GM21381 (cell line): ENCODE data around the gene GSTT2B.
"Not testable (repeated sequence)": the region's sequence is repeated elsewhere in the genome, so short reads cannot be mapped to it uniquely, and the experiment has no call there.

Source experiments
- ATAC-seq: cut with Tn5 transposase; IDR thresholded peaks from one replicate; pipeline ENCODE4 v1.9.1; 2021; ENCODE audit warnings: mild to moderate bottlenecking, moderate library complexity; ENCODE audit not compliant: unreplicated experiment

The GSTT2B gene

DNA sequence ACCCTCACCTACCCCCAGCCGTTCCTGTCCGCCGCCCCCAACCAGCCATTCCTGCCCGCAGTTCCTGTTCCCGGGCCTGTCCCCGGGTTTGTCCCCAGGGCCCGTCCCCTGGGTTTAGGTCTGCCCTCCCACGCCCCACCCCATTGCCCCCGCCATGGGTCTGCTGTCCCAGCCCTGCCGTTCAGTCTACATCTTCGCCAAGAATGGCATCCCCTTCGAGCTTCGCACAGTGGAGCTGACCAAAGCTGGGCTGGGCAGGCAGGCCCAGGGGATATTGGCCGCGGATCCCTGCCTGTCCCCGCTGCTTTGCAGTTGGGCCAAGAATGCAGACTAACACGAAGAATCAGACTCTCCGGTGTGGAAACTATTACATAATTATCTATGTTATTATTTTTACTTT, 11.2 kb downstream of the GSTT2B start:
- ATAC-seq, result not testable (repeated sequence)

DNA sequence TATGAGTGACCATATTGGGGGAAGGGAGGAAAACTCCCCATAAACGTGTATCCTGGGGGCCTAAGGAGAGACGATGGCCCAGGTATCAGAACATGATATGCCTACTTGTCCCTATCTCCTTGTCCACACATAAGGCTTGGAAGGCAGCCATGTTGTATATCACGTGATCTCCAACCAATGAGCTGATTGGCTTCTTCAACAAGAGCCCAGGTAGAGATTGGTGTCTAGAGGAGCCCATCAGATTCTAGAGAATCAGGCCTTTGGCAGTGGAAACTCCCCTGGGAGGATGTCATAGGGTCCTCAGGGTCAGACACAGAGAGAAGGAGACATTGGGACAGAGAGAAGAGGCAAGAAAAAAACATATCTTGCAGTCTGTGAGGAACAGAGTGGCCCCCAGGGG, 13.6 kb downstream of the GSTT2B start:
- ATAC-seq, result not testable (repeated sequence)

DNA sequence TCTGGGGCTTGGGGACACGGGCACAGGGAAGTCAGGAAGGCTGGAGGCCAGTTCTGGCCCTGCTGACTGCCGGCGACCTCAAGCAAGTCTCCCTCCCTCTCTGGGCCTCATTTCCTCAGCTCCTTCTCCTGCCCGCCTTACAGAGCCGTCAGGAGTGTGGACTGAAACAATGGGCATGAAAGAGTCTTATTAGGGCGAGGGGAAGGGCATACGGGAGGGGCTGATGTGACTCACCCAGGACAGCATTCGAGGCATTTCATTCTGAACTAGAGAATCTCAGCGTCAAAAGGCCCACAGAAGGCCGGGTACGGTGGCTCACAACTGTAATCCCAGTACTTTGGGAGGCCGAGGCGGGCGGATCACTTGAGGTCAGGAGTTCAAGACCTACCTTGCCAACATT, 20.8 kb downstream of the GSTT2B start:
- not testable (repeated sequence) for ATAC-seq

DNA sequence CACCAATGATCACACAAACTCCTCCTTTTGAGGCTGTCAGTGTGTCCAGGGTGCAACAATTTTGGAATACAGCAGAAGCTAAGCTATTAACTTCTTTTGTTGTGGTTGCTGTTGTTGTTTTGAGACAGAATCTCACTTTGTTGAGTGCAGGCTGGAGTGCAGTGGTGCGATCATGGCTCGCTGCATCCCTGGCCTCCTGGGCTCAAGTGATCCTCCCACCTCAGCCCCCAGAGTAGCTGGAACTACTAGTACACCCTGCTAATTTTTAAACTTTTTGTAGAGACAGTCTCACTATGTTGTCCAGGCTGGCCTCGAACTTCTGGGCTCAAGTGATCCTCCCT, 22.0 kb downstream of the GSTT2B start:
- ATAC-seq, result no peak

DNA sequence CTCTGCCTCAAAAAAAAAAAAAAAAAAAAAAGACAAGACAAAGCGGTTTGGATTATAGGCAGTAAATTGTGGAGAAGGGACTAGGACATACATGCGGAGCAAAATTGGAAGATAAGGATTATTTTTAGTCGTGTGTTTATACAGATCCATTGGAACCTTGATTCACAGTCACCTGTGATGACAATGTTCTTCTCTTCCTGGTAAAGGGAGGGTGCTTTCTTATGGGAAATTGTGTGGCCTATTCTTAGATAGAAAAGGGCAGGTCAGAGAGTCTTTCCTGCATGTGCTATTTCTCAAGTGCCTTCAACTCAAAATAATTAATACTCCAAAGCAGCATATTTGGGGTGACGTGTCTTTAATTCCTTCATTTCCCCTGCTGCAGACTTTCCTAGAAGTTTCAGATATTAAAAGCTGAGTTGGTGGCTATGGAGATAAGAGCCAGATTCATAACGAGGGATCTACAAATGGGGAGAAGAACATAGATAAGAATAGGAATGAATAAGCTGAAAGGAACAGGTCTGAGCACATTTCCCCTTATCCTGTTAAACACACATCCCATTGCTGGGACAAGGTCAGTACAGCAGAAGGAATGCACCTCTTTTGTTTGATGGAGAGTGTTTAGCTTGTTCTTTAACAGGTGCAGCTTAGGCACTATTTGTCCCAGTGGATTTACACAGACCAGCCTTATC, 22.5 kb downstream of the GSTT2B start:
- no peak for ATAC-seq

DNA sequence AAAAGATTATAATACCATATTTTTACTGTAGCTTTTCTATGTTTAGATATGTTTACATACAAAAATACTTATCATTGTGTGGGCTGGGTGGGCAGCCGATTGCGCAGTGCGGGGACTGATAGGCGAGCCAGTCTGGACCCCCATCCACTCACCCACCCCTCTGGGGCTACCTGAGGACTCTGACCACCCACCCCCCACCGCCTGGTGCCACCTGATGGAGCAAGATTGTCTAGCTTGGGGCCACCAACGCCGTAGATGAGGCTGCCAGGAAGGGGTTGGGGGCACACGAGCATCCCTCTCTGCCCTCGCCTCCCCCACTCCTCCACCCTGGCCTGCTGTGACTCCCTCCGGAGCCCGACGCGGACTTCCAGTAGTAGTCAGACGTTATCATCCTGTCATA, 34.4 kb downstream of the GSTT2B start:
- no peak for ATAC-seq

DNA sequence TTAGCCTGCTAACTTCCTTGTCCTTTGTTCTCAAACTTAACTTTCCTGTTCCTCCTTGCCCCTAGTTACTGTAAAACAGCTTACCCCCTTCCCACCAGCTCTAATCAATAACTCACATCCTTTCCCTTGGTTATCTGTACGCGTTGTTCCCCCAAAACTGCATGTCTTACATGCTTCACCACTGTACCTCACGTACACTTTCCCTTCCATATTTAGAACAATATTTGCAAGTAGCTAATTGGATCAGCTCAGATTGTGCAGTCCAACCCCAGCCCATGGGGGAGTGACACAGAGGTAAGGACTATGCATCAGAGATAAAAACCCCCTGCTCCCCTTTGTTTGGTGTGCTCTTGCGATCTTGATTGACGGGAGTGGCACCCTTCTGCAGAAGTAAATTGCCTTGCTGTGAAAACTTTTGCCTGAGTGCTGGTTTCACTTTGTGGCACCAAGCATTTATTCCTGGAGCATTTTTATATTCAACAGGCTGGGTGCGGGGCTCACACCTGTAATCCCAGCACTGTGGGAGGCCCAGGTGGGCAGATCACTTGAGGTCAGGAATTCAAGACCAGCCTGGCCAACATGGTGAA, 35.9 kb downstream of the GSTT2B start:
- ATAC-seq, result no peak

DNA sequence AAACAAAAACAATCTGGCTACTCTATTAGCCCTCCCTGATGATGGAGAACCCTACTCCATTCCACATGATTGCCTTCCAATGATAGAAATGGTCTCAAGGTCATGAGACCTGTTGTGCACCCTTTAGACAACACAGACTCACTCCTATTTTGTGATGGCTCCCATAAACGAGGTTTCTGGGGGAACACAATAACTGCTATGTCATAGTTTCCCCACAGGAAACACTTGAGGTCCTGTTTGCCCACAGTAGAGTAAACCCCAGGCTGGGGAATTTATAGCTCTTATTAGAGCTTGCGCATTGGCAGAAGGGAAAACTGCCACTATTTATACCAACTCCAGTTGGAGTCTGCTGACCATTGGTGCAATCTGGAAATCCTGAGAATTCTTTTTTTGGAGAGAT, 38.1 kb downstream of the GSTT2B start:
- no peak for ATAC-seq

DNA sequence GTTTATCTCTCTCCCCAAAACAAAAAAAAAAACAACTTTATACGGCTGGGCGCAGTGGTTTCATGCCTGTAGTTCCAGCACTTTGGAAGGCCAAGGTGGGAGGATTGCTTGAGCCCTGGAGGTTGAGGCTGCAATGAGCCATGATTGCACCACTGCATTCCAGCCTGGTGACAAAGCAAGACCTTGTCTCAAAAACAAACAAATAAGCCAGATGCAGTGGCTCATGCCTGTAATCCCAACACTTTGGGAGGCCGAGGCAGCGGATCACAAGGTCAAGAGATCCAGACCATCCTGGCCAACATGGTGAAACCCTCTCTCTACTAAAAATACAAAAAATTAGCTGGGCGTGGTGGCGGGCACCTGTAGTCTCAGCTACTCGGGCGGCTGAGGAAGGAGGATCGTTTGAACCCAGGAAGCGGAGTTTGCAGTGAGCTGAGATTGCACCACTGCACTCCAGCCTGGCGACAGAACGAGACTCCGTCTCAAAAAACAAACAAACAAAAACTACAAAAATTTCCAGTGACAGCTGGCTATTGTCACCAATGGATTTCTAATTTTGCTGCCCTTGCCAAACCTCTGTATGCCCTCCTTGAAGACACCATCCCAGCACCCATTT, 39.3 kb downstream of the GSTT2B start:
- not testable (repeated sequence) for ATAC-seq

DNA sequence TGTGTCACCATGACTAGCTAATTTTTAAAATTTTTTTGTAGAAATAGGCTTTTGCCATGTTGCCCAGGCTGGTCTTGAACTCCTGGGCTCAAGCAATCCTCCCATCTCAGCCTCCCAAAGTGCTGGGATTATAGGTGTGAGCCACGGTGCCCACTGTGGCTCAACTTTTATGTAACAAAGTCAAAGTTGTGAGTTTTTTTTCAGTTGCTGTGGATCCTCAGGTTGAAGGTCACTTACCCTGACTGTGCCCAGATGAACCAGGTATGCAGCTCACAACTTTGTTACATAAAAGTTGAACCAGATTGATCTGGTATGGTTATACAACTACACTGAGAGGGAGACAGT, 40.8 kb downstream of the GSTT2B start:
- ATAC-seq, result not testable (repeated sequence)

DNA sequence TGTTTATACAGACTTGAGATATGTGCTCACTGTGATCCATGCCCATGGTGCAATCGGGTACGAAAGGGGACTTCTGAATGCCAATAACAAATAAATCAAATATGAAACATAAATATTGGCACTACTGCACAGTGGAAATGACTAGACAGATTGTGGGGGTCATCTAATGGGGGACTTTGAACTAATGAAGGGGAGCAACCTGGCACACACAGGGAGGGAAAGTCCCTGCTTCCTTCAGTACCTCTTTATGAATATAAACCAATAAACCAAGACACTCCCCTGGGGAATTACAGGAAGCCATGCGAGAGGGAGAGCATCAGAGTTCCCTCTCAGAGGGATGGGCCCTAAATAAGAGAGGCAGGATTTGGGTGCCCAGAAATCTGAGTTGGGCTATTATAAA, 45.7 kb downstream of the GSTT2B start:
- ATAC-seq, result no peak

DNA sequence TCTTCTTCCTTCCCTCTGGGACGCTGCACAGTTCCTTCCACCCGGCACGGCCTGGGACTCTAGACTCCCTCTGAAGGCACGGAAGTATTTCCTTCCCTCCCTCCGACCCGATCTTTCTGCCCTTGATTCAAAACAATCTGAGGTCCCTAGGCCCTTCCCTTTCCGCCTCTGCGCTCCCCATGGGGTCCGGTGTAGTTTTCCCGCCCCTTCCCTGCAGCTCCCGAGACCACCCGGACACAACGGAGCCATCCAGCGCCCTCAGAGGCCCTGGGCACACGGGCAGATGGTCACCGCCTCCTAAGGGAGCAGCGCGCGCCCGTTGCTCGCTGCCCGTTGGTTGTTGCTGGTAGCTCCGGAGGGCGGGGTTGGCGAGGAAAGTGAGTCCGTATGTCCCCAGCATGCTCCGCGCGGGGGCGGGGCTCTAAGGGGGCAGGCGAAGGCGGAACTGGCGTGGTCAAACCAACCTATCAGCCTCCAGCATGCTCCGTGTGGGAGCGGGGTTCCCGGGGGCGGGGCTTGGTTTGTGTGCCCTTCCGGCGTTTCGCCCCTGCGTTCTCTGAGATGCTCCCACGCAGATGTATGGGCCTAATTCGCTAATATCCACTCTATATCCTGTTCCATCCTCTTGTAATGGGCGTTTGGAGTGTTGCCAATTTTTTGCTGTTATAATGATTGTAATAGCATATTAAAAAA, 47.2 kb downstream of the GSTT2B start:
- peak; percentile 98 for ATAC-seq

DNA sequence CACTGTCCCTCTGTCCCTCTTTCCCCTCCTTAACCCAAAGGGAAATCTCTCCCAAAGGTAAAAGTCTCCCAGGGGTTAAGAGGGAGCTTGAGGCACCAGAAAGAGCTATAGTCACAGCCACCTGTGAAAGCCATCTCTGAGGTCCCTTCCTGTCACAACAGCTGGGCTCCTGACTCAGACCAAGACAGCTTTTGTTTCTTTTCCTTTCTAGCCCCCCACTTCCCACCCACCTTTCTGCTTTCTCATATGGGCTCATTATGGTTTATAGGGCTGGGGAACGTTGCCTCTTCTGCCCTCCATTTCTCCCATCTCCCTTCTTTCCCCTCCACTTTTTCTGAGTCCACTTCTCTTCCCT, 47.7 kb downstream of the GSTT2B start:
- no peak for ATAC-seq

DNA sequence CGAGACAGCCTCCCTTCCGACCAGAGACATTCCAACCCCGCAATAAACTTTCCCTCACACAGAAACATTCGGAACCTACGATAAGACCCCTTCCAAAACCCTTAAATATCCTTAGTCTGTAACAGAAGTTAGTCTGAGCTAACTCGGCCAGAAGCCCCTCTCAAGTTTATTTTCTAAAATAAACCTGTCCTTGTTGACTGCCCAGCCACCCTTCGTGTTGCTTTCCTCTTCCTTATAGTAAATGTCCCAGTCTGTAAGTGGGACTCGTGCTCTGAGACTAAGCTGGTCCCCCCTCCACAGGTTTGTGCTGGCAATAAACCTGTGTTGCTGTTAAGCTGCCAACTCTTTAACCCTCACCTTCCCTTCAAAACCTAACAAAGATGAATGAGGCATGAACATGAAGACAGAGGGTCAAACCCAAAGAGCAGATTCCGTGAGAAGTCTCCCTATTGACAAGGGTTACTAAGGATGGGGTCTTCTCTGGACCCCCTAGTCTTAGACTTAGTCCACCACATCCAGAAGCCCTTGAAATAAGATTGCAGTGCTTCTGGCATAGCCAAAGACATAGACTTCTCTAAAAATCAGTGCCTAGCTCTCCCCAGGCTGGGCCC, 48.6 kb downstream of the GSTT2B start:
- ATAC-seq, result no peak

DNA sequence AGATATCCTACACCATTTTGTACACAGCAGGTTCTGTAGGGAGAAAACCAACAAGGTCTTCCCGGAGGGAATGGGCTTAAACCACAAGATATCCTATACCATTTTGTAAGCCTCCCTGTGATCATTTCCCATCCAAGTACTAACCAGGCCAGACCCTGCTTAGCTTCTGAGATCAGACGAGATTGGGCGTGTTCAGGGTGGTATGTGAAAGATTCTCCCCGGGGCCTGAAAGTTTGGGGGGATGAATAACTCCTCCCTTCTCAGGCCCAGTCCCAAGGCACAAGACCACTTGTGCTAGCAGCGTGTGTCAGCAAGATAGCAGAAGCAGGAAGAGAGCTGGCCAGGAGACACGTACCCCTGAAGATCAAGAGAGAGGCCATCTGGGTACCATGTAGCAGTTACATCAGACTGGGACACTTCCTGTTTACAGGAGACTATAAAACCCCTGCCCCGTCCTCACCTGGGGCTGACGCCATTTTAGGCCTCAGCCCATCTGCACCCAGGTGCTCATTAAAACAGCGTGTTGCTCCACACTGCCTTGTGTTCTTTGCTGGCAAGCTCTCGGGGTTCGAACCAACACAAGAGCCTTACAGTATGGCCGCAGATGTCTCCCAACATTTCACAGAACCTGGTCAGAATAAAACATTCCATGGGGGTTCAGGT, 49.5 kb downstream of the GSTT2B start:
- no peak for ATAC-seq

DNA sequence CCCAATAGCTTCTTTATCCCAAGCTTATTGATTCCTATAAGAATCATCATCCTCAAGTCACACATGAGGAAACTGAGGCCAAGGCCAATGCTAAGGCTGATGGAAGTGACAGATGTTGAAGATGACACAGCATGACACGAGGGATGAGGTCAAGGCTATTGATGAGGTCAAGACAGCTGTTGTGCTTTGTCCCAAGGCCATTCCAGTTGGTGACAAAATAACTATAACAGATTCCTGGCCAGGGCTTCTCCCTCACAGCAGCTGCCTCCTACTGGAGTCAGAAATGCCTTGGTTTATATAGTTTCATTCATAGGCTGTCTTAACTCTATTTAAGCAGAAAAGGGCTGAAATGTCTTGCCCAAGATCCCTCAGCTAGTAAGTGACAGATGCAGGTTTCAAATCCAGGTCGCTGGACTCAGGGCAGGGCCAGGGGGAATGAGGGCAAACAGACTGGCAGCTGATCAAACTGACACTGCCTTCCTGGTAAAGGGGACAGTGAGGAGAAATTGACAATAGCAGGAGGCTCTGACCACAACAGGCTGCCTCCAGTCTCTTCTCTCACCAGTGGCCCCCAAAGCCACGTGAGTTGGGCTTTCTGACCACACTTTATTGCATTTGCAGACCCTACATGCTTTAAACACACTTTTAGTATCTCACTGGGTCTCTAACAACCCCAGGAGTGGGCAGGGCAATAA, 50.4 kb downstream of the GSTT2B start:
- ATAC-seq, result no peak

DNA sequence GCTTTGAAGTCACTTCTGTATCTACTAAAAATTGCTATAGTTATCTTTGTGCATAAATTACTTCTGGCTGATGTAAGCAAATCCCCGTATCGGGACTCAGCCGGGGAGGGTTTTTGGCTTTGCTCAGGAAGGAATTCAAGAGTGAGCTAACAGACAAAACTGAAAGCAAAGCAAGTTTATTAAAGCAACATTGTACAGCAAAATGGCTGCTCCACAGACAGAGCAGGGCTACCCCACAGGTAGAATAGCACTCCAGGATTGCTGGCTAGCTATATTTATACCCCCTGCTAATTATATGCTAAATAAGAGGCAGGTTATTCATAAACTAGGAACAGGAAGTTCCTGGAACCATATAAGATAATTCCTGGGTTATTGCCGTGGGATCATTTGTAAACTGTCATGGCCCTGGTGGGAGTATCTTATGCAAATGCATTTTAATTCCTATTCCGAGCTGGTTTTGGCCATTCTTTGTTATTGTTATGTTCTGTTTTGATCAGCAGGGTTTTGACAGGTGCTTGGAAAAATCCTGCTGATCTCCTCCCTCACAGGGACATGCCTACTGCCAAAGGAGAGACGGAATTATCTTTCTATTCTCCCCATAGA, 51.6 kb downstream of the GSTT2B start:
- no peak for ATAC-seq

DNA sequence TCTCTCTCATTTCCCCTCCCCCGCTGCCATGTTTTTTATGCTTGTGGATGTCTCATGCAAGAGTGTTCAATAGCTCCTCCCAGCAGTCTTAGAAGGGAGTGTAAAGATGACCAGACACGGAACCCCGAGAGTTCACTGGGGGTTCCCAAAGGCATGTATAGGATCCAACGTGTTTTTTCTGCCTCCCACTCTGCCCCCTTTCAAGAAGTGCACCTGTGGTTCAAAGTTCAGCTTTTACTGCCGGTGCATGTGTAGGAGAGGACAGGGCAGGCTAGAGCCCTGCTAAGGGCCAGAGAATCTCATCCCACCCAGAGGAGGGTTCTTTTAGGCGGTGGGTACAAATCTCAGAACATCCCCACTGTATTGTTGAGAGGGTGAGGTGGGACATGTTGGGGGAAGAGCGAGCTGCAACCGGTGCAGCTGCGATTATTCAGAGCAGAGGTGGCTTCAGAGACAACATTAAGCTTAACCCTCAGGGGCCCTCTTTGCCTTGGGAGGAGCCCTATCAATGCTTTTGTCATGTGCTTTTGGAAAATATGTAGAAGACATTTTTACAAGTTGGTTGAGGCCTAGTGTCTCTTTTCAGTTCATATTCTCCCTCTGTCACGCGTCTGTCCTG, 52.3 kb downstream of the GSTT2B start:
- no peak for ATAC-seq

DNA sequence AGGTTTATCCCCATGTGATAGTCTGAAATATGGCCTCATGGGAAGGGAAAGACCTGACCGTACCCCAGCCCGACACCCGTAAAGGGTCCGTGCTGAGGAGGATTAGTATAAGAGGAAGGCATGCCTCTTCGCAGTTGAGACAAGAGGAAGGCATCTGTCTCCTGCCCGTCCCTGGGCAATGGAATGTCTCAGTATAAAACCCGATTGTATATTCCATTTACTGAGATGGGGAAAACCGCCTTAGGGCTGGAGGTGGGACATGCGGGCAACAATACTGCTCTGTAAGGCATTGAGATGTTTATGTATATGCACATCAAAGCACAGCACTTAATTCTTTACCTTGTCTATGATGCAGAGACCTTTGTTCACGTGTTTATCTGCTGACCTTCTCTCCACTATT, 53.6 kb downstream of the GSTT2B start:
- ATAC-seq, result not testable (repeated sequence)
